Nucleus accumbens (tissue), 56 donors: ENCODE data around the gene AGRP.
A peak's percentile ranks its signal among the peaks of the same experiment; 100 is the strongest.
"Not testable (repeated sequence)": the region's sequence is repeated elsewhere in the genome, so short reads cannot be mapped to it uniquely, and the experiment has no call there.

ENCODE experiments used
- DNase-seq, 56 donors: peaks; one replicate each; lab custom pipeline; 2025; lab: John Stamatoyannopoulos, UW

Gene AGRP

GRCh38 chr16:67506468-67506867 lies 23.1 kb upstream of the AGRP start:
- no peak for DNase-seq

GRCh38 chr16:67504031-67505021 lies 21.0 kb upstream of the AGRP start:
- no peak for DNase-seq

GRCh38 chr16:67499106-67499505 lies 15.8 kb upstream of the AGRP start:
- no peak for DNase-seq

- no peak for DNase-seq
Observed at GRCh38 chr16:67490335-67491096, 7.2 kb upstream of the AGRP start.

GRCh38 chr16:67489401-67490083 lies 6.2 kb upstream of the AGRP start:
- no peak for DNase-seq

- not testable (repeated sequence) for DNase-seq
Observed at GRCh38 chr16:67487561-67487960, 4.2 kb upstream of the AGRP start.

- no peak for DNase-seq
Observed at GRCh38 chr16:67486805-67487204, 3.5 kb upstream of the AGRP start.

- DNase-seq: no peak
Observed at GRCh38 chr16:67483731-67484525, 581 bp upstream of the AGRP start.

GRCh38 chr16:67482233-67482924 lies 968 bp downstream of the AGRP start:
- DNase-seq: no peak

GRCh38 chr16:67481561-67482232 lies 1.6 kb downstream of the AGRP start:
- DNase-seq: peak in 14 of 56 donors; percentile 28 to 66 (median 51)

GRCh38 chr16:67480833-67481560 lies 2.4 kb downstream of the AGRP start, which contains the start of gene ATP6V0D1:
TSS of gene ATP6V0D1 (minus strand) at chr16:67481157. CDS start at chr16:67481086, 71 bp downstream.
- DNase-seq: peak; percentile 81 to 99 (median 96)

GRCh38 chr16:67477960-67478554 lies 5.3 kb downstream of the AGRP start:
- no peak for DNase-seq

GRCh38 chr16:67474551-67475455 lies 8.5 kb downstream of the AGRP start:
- no peak for DNase-seq

- DNase-seq: no peak
Observed at GRCh38 chr16:67471758-67472384, 11.5 kb downstream of the AGRP start.

GRCh38 chr16:67470359-67470758 lies 13.0 kb downstream of the AGRP start:
- DNase-seq: peak; percentile 35 to 96 (median 84)

GRCh38 chr16:67468731-67469130 lies 14.6 kb downstream of the AGRP start:
- DNase-seq: no peak
